GM18858 (cell line): ENCODE data around the gene CHD6.

ENCODE experiments used
- ATAC-seq: cut with Tn5 transposase; IDR thresholded peaks from one replicate; pipeline ENCODE4 v1.9.1; 2021; ENCODE audit not compliant: unreplicated experiment

Gene CHD6

DNA sequence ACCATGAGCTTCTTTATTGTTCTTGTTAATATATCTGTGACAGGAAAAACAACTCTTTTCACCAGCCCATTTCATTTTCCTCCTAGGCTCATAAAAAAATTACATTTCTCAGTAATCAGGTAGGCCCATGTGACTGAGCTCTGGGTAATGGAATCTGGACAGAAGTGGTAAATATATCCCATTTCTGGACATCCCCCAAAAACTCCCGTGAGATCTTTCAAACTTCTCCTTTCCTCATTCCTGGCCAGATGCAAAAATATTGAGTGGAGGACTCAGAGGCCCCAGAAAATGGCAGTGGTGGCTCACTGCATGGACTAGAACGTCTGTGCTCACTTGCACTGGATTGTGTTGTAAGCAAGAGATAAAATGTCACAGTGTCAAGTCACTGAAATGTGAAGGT lies 3.8 kb upstream of the CHD6 start:
- ATAC-seq, result no peak

GRCh38 chr20:41621421-41621820 lies 3.2 kb upstream of the CHD6 start:
- no peak for ATAC-seq

DNA sequence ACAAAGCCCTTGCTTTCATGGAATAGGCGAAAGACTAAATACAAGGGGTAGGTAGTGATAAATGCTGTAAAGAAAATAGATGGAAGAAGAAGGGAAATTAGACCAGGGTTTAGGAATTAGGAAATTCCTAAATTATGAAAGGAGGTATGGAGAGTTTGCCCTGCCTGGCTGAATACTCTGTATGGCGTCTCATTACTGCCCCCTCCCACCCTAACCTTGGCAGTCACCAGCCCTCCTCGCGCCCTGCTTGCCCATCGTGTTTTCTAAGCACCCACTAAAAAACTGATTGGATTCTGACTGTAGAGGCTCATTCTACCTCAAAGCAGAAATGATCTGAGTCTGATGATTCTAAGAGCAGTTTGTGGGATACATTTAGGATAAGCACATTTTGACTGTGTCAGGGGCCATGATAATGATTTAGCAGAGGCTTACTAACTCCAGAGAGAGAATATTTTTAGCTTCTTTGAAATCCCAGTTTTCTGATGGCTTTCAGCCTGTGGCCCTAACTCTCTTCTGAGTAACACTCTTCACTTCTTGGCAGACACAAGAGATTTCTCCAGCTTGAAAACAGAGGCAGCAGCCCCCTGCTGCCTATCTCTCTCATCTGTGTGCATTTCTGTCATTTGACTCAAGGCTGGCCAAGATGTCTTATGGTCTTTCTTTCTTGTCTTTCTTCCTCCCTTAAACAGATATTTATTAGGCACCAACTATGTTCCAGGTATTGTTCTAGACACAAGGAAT lies 1.4 kb upstream of the CHD6 start:
- ATAC-seq, result no peak

- no peak for ATAC-seq
Measured at GRCh38 chr20:41618807-41619311, 682 bp upstream of the CHD6 start.

DNA sequence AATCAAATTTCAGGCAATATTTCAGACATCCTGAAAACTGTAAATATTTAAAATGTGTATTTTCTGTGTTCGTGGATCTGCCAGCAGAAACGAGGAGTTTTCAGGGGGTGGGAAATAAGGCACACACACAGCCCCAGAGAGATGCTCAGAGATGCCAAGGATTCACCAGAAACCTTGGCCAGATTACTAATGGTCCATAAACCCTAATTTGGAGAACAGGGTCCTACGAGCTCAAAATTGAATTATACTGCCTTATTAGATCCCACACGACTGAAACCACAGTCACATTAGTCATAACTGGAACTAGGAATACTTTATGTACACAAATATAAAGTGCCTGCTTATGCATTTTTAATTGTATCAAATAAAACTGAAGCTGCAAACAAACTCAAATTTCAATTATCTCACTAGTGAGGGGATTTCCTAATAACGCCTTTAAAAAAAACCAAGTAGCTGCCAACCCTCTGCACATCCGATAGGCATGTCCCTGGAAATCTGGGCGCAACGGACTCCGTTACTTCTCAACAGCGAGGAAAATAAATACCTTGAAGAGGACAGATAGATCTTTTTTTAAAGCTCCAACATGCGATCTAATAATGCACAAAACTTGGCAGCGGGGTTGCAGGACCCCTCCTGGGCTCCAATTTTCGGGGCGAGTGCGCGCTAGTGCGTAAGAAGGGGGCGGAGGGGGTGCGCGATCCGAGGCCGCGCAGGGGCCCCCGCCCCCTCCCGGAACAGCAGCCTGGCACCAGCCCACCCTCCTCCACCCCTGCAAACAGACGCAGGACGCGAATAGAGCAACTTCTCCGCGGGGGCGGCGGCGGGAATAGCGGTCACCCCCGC lies 897 bp downstream of the CHD6 start:
- ATAC-seq, result no peak

- no peak for ATAC-seq
Measured at GRCh38 chr20:41616228-41616627, 1.9 kb downstream of the CHD6 start.

GRCh38 chr20:41615676-41616075 lies 2.5 kb downstream of the CHD6 start:
- ATAC-seq, result no peak

DNA sequence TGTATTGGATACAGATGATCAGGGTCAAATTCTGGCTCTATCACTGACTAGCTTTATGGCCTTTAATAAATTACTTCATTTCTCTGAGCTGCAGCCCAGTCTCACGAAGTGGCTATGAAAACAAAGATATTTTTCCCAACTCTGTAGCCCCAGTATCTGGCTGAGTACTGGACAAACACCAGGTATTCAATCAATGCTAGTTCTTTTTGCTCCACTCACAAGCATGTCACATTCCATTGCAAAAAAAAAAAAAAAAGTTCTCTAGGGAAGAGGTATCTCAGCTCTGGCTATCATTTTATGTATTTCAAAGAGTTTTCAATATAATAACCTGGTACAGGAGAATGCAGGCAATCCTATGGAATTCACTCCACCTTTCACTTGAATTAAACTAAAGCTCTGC lies 3.1 kb downstream of the CHD6 start:
- ATAC-seq, result no peak

DNA sequence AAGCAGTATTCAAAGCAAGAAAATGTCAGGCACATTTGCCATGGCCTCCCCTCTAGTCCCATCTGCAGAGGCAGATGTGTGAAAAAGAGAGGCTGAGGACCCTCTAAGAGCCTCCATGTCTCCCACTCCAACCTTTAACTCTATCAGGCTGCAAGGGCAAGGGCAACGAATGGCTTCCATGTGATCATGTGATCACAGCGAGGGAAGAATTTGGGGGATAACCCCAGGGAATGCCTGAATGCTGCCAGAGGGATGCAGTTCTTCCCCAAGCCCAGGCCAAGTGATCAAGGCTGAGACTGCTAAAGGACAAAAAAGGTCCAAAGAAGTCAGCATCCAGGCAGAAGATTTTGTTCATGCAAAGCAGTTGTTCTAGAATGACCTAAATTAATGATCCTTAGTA lies 4.9 kb downstream of the CHD6 start:
- ATAC-seq, result no peak

DNA sequence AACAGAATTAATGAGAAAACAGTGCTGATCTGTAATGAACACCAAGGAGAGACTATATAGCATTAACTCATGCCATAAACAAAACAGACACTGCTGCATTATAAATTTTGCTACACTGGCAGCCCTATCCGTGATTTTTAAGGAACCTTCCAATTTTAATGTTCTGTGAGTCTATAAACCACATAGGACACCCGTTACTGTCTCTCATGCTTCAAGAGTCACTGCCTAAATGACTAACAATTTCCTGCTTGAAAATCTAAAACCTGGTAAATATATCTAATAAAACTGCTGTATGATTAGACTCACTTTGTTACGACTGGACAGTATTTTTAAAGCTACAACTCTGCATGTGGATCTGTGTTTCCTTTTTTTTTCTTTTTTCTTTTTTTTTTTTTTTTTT lies 8.7 kb downstream of the CHD6 start:
- ATAC-seq, result no peak

GRCh38 chr20:41608606-41609005 lies 9.6 kb downstream of the CHD6 start:
- ATAC-seq, result no peak

GRCh38 chr20:41607791-41608190 lies 10.4 kb downstream of the CHD6 start:
- ATAC-seq, result no peak

GRCh38 chr20:41604002-41604401 lies 14.2 kb downstream of the CHD6 start:
- no peak for ATAC-seq

DNA sequence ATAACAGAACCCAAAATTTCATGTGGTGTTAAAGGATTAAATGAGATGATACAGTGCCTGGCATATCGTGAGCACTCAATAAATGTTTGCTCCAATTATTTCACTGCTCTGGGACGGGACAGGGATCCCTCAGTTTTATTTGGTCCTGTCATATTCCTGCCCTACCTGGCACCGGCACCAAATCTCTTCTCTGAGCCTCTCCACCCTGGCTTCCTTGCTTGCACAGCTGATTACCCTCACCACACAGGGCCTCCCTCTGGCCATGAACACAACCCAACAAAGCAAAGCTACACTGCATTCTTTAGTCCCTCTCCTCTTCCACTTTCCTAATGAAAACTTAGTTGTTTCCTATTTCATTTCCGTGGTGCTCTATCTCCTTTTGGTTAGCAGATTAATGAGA lies 16.4 kb downstream of the CHD6 start:
- ATAC-seq, result no peak

GRCh38 chr20:41600926-41601631 lies 17.1 kb downstream of the CHD6 start:
- ATAC-seq, result no peak

DNA sequence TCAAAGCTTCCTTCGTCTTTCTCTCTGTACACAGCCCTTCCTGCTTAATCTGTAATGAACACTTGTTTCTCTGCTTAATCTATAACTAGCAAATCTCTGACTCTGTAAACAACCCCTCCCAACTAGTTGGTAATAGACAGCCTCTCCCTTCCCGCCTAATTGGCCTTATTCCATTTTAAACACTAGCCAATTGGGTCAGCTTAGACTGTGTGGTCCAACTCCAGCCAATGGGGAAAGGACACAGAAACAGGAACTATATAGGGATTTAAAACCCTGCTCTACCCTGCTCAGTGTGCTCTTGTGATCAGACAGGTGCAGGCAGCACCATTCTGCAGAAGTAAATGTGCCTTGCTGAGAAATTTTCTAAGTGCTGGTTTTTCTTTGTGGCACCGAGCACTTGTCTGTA lies 18.5 kb downstream of the CHD6 start:
- ATAC-seq, result no peak

- no peak for ATAC-seq
Measured at GRCh38 chr20:41598719-41599118, 19.5 kb downstream of the CHD6 start.

DNA sequence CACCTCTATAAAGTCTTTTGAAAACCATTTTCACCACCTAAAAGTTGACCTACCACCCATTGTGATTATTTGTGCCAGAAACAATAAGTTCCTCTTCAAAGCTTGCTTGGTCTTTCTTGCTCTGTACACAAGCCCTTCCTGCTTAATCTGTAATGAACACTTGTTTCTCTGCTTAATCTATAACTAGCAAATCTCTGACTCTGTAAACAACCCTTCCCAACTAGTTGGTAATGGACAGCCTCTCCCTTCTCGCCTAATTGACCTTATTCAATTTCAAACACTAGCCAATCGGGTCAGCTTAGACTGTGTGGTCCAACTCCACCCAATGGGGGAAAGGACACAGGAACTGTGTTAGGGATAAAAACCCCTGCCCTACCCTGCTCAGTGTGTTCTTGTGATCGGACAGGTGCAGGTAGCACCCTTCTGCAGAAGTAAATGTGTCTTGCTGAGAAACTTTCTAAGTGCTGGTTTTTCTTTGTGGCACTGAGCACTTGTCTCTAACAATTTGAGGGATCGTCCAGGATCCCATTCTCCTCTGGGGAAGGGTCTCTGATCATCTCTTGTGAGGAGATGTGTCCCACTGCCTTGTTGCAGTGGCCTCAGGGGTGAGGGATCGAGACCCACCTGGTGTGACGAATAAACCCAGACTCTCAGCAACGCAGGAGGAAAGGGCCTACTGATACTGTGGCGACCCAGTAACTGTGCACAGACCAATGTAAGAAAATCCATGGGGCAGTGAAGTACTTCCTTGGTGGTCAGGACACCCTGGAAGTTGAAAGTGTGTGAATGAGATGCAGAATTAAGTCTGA lies 23.5 kb downstream of the CHD6 start:
- no peak for ATAC-seq

- ATAC-seq, result no peak
Measured at GRCh38 chr20:41592516-41593216, 25.5 kb downstream of the CHD6 start.

DNA sequence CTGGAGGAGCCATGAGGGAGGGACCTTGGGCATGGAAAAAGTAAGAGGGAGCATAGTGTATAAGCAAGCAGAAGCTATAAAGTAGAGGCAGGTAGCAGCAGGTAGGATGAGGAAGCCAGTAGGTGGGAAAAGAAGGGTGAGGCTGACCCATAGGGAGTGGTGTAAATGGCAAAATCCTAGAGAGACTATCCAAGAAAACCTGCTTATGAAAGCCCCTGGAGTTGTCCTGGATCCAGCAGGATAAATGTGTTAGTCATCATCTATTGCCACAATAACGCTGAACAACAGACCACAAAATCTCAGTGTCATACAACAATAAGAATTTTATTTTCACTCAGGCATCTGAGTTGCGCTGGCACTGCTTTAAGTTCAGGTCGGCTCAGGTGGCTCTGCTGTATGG lies 30.2 kb downstream of the CHD6 start:
- ATAC-seq, result no peak
